Dedifferentiated amniotic fluid mesenchymal stem cell (primary cell): ENCODE measurements around the gene CNTROB.

Source experiments
- DNase-seq: peaks from one replicate; pipeline ENCODE4 v3.0.0-alpha.2; 2016; ENCODE audit errors: extremely low spot score

The CNTROB gene

DNA sequence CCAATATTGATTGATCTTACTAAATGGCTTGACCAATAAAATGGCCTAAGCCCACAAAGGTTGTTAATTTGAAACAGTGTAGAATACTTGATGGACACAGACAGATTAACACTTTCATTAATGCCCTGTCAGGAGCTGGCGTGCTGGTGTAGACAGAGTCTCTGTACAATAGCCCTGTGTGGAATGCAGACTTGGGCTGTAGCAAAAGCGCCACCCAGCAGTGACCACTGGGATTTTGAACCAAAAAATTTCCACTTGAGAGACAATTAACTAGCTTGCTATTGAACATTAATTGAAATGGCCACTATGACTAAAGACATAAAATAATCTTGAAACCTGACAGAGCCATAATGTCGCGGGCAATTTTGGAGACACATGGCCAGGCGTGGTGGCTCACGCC lies 50.7 kb downstream of the CNTROB start:
- no peak for DNase-seq

DNA sequence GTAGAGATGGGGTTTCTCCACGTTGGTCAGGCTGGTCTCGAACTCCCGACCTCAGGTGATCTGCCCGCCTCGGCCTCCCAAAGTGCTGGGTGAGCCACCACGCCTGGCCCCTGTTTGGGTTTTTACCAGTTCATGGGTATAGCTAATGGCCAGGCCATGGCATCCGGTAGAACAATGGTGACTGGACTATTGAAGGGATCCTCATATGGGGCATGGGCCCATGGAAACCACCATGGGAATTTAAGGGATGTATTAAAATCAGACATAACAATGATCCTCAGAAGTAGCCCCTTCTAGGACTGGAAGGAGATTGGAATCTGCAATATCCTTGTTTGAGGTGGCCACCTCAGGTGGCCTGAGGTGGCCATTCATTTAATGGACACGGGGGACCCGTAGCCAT lies 52.9 kb downstream of the CNTROB start:
- DNase-seq, result no peak

DNA sequence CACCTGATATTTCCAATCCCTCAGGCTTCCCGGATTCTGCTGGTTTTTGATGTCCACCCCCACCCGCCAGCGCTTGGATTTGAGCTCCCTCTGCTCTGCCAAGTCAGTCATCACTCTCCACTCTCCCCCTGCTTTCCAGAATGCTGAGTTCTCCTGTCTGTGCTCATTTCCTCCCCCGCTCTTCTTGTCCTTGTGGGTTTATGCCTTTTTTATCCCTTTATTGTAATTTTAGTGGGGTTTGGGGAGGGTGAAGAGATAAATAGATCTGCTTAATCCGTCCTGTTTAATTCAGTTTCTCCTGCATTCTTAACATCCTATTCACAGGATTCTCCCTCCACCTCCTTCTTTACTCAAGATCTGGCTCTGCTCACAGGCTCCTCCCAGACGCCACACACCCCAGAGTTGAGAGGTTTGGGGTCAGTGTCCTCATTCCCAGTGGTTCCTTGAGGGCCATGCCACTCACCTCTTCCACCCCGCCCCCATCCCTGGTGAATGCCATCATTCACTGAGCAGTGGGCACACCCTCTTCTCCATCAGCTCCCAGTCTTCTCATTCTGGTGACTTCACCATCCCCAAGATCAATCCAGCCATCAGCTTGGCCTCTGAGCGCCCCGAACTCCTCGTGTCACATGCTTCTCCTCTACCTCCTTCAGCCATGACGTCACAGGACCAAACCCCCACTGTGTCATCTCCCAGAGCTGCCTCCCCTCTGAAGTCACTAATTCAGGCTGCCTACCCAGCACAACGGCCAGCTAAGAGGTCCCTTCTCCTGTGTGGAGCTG lies 55.3 kb downstream of the CNTROB start:
- DNase-seq, result no peak

DNA sequence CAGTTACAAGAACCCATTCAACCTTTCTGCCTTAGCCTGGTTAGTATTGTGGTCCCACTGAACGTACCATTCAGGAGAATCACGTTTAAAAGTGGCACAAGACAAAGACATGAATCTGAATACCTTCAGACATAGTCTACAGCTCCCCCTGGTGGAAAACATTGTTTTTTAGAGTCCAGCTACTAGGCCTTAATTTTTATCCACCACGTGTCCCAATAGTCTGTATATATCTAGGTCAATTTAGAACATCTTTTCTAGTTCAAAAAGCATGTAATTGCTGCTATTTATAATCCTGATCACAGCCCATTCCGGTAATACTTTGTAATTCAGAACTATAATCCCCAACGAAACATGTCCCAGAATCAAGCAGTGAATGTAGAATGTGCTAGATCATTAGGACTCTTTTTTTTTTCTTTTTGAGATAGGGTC lies 56.8 kb downstream of the CNTROB start:
- peak; percentile 93 for DNase-seq

DNA sequence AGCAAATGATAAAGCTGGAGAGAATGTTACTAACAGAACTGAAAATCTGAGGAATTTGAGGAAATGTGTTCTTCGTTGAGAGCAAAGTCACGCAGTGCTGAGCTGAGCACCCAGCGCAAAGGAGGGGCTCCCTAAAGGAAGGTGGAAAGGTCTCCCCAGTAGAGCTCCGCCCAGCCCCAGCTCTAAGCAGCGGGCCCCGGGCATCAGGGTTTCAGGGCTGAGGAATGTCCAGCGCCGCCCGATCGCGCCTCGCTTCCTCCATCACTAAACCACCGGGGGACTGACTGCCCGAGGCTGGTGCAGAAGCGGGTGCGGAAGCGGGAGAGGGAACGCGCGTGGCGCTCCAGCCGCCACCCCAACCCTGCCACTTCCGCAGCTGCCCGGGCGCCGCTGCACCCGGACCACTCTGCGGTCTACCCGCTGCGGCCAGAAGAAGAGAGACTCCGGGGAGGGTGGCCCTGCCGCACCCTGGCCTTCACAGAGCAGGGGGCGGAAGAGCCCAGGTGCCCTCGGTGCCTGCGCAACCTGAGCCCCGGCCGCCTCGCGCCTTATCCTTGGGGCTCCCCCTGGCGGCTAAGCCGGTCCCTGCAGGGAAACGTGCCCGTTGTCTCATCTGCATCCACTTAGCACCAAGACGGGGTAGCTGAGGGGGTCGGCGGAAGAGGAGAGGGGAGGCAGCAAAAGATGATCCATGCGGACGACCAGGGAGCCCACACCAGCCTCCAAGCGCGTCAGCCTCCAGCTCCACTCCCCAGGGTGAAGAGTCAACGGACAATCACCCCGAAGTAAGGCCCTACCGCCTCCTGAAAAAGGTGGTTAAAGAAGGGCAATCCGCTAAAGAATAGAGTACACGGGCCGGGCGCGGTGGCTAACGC lies 58.0 kb downstream of the CNTROB start:
- DNase-seq, result peak; percentile 67

DNA sequence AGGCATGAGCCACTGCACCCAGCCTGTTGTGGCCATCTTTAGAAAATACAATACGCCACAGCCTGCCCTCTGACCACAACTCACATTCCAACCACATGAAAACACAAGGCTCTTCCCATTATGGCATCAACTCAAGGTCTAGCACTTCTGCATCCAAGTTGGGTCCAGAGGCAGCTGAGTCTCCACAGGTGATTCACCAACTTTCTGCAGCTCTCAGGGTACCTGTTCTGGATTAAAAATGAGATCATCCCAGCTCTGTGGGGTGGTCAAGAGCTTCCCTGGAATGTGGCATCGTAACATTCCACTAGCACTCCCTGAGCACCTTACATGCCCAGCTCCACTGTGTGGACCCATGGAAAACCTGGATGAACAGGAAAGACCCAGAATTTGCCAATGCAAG lies 60.5 kb downstream of the CNTROB start:
- no peak for DNase-seq

DNA sequence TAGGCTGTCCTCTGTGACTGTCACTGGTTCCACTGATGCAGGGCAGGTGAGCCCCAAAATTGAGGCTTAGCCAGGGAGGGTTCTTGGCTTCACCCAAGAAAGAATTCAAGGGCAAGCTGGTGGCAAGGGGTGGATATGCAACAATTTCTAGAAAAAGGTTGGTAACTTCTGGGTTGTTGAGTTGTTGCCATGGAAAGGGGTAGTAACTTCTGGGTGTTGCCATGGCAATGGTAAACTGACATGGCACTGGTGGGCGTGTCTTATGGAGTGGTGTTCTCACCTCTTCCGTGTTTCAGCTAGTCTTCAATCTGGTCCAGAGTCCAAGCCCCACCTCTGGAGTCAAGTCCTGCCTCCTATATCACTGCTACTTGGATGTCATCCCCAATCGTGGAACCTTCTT lies 60.9 kb downstream of the CNTROB start:
- DNase-seq, result no peak

DNA sequence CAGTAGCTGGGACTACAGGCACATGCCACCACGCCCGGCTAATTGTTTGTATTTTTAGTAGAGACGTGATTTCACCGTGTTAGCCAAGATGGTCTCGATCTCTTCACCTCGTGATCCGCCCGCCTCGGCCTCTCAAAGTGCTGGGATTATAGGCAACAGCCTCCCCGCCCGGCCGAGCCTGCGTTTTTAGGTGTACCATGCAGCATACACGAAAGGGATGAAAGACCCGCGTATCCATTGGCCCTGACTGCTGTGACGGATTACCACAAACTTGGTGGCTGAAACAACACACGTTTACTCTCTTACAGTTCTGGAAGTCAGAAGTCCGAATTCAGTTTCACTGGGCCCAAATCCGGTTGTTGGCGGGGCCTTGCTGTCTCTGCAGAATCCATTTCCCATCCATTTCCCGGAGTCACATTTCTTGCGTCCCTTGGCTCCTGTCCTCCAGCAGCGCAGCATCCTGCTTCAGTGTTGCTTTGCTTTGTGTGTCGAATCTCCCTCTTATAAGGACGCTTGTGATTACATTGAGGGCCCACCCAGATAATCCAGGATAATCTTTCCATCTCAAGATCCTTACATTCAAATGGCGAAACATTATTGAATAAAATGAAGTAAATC lies 62.1 kb downstream of the CNTROB start:
- DNase-seq, result no peak

DNA sequence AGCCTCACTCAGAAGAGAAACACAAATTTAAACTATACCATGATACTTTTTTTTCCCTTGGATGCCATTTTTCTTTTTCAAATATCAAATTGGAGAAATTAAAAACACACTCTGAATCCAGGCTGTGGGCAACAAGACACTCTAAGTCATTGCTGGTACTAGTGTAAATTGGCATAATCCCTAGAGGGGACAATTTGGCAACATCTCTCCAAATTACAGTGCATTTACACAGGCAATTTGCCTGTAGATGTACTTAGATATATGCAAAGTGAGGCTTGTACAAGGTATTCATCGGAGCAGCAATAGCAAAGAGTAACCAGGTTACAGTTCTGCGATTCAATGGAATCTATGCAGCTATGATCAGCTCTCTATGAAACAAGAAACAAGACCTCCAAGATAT lies 63.7 kb downstream of the CNTROB start:
- DNase-seq, result no peak

DNA sequence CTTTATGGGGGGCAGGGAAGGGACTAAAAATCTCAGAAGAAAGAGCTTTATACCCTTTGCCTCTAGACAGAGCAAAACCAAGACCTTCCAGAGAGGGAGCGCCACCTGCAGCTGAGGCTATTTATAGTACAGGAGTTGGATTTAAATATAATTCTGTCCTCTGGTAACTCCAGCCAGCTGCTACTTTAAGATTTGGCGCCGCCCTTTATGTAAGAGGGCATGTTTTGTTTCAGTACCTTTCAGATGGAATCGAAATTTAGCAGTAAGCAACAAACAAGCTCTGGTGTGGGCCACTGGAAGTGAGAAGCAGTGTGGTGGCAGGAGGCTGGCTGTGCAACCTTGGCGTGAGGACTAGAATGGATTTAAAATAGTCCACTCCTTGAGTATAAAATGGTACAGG lies 65.2 kb downstream of the CNTROB start:
- no peak for DNase-seq
